Astrocyte of the hippocampus (primary cell): ENCODE data around the gene KCTD11.
A peak's percentile ranks its signal among the peaks of the same experiment; 100 is the strongest.

Experiments
- DNase-seq: peaks from one replicate; pipeline ENCODE4 v3.0.0; 2011; ENCODE audit warnings: low read depth, low spot score

The KCTD11 gene

DNA sequence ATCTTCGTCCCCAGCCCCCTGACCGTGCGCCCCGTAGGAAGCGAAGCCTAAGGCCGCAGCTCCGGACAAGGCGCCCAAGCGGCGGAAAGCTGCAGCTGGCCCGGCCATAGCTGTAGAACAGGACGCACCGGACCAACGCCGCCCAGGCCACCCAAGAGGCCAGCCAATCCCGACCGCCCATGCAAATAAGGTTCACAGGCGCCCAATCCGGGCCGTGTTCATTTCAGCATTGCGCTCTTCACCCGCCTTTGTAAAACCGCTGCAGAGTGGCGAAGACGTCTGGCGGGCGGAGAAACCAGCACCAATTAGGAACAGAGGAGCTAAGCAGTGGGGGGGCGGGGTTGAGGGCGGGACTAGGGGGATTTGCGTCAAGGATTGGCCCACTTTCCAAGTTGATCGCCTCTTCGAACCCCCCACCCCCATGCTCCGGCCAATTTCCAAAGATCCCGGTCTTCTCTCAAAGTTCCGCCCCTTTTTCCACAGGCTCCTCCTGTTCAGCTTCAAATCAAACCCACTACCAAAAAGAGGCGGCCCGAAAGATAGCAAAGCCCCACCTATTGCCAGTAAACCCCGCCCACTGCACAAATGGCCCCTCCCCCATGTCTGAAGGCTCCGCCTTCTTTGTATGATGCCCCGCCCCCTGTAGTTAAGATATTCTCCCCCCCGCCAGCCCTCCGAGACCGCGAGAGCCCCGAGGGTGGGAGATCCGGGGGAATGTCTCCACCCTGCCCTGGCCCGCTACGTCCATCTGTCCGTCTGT is 52.2 kb downstream of the KCTD11 start, which contains the start of gene TMEM256:
Gene TMEM256 (minus strand): TSS at position 121 of the 760 bp plus-strand sequence. CDS start 13 bp downstream, at position 108.
- peak; percentile 100 for DNase-seq
